ENCODE measurements around the gene MICU1.

The MICU1 gene

GRCh38 chr10:72320676-72321247, 305.1 kb downstream of the MICU1 start:
- no peak for DNase-seq
- H3K27me3 Mint-ChIP-seq (ENCODE audit: low read depth, poor library complexity) = peaks cover 3% of the 10 kb centered on the region
- no peaks in the 10 kb centered on the region for H3K9me3 Mint-ChIP-seq
- H3K4me3 Mint-ChIP-seq = peak overlapping the region; percentile 64
- no peak for TF ChIP-seq CTCF (IDR thresholded peaks at IDR 0.05)
- no peaks in the 10 kb centered on the region for H3K36me3 Mint-ChIP-seq (ENCODE audit: low read depth)
- H3K27ac Mint-ChIP-seq = peak overlapping the region; percentile 96
- H3K4me1 Mint-ChIP-seq = peaks cover 81% of the 10 kb centered on the region

GRCh38 chr10:72319416-72320254, 306.2 kb downstream of the MICU1 start:
- peak; percentile 80 for DNase-seq
- Mint-ChIP-seq H3K9me3 (no peaks in the 10 kb centered on the region), H3K4me3 (peak overlapping the region; percentile 44), H3K27ac (peak overlapping the region; percentile 96), H3K36me3 (ENCODE audit: low read depth) (no peaks in the 10 kb centered on the region), H3K4me1 (peaks cover 82% of the 10 kb centered on the region), H3K27me3 (ENCODE audit: low read depth, poor library complexity) (peaks cover 8% of the 10 kb centered on the region)
- TF ChIP-seq CTCF (IDR thresholded peaks at IDR 0.05) = no peak

GRCh38 chr10:72318418-72319262, 307.2 kb downstream of the MICU1 start:
- H3K9me3 Mint-ChIP-seq = no peaks in the 10 kb centered on the region
- TF ChIP-seq CTCF (IDR thresholded peaks at IDR 0.05) = no peak
- peaks cover 8% of the 10 kb centered on the region for H3K27me3 Mint-ChIP-seq (ENCODE audit: low read depth, poor library complexity)
- H3K4me3 Mint-ChIP-seq = no peak overlapping the region
- no peak for DNase-seq
- peaks cover 72% of the 10 kb centered on the region for H3K4me1 Mint-ChIP-seq
- peak overlapping the region; percentile 55 for H3K27ac Mint-ChIP-seq
- no peaks in the 10 kb centered on the region for H3K36me3 Mint-ChIP-seq (ENCODE audit: low read depth)
